Measurements from ENCODE around the gene R3HDM2. TPM values are rescaled to one million over a fixed set of nuclear protein-coding genes. Genes with fewer than 3 reads are reported as not detected.
A peak's percentile ranks its signal among the peaks of the same experiment; 100 is the strongest.

Gene R3HDM2
- total and polyA plus RNA-seq, 4 experiments from 2014 or later = 3.9 to 132 (median 71.5) TPM

DNA sequence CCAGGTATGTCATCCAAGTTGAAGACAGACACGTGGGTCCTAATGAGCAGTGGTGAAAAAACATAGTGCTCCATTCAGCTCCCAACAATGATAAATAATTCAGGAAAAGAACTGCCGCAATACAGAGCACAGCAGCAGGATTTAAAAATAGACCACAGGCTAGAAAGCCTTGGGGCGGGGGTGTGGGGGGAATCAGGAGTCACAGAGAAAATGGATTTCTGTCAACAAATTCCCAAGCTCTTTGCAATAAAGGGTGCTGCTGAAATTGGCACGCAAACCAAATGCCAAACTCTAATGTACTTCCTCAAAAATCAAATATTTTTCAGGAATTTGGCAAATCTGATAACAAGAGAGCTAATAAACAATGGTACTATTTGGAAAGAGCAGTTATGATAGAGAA, 58.6 kb downstream of the R3HDM2 start:
- Histone ChIP-seq H3K4me3 (ENCODE audit: low read length in 2 of 2) (no peak overlapping the region), H3K36me3 (ENCODE audit: insufficient read depth, low read length) (no peaks in the 10 kb centered on the region), H3K4me1 (ENCODE audit: insufficient read depth, low read length) (no peaks in the 10 kb centered on the region), H3K9me3 (ENCODE audit: control insufficient read depth in 1 of 2, low read length in 2 of 2) (no peaks in the 10 kb centered on the region), H3K27ac (ENCODE audit: low read depth, low read length) (no peak overlapping the region), H3K27me3 (ENCODE audit: insufficient read depth, low read length) (no peaks in the 10 kb centered on the region)
- Mint-ChIP-seq H3K9me3 (peaks cover 0 to 4% (median 2%) of the 10 kb centered on the region in 8 donors), H3K27me3 (no peaks in the 10 kb centered on the region), H3K4me1 (peaks cover 2 to 21% (median 4%) of the 10 kb centered on the region in 4 donors), H3K4me3 (no peak overlapping the region), H3K36me3 (peaks cover 24 to 34% of the 10 kb centered on the region in 2 donors), H3K27ac (no peak overlapping the region)
- ChIA-PET CTCF (ENCODE audit: partially characterized antibody) (no interaction called here), POLR2A (ENCODE audit: partially characterized antibody) (no interaction called here)
- intact Hi-C loops (cut with micrococcal nuclease) = no loop called here
- no peak for DNase-seq

GRCh38 chr12:57370696-57371095, 60.1 kb downstream of the R3HDM2 start:
- no peak overlapping the region for H3K27ac Mint-ChIP-seq
- intact Hi-C loops (cut with micrococcal nuclease) = no loop called here
- H3K4me1 ChIP-seq (ENCODE audit: insufficient read depth, low read length) = no peaks in the 10 kb centered on the region
- POLR2A ChIA-PET (ENCODE audit: partially characterized antibody) = no interaction called here
- H3K9me3 ChIP-seq (ENCODE audit: control insufficient read depth in 1 of 2, low read length in 2 of 2) = no peaks in the 10 kb centered on the region
- no peaks in the 10 kb centered on the region for H3K27me3 Mint-ChIP-seq
- CTCF ChIA-PET (ENCODE audit: partially characterized antibody) = interaction anchor here (0.7 kb wide), 1 partner anchor 137 kb away, joined by 4 read pairs; no protein-coding TSS in a partner anchor
- H3K27ac ChIP-seq (ENCODE audit: low read depth, low read length) = no peak overlapping the region
- H3K36me3 Mint-ChIP-seq = peaks cover 36 to 37% of the 10 kb centered on the region in 2 donors
- H3K4me1 Mint-ChIP-seq = peaks cover 0 to 16% (median 4%) of the 10 kb centered on the region in 4 donors
- no peak for DNase-seq
- H3K9me3 Mint-ChIP-seq = peaks cover 0 to 13% (median 5%) of the 10 kb centered on the region in 8 donors
- no peaks in the 10 kb centered on the region for H3K27me3 ChIP-seq (ENCODE audit: insufficient read depth, low read length)
- H3K4me3 ChIP-seq (ENCODE audit: low read length in 2 of 2) = no peak overlapping the region
- H3K4me3 Mint-ChIP-seq = no peak overlapping the region
- H3K36me3 ChIP-seq (ENCODE audit: insufficient read depth, low read length) = no peaks in the 10 kb centered on the region

DNA sequence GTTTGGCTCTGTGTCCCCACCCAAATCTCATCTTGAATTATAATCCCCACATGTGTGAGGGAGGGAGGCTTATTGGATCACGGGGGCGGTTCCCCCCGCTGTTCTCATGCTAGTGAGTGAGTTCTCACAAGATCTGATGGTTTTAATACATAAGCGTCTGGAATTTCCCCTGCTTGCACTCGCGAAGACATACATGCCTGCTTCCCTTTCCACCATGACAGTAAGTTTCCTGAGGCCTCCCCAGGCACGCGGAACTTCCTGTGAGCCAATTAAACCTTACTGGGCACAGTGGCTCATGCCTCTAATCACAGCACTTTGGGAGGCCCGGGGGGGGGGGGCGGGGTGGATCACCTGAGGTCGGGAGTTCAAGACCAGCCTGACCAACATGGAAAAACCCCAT, 60.8 kb downstream of the R3HDM2 start:
- ChIA-PET CTCF (ENCODE audit: partially characterized antibody) (no interaction called here), POLR2A (ENCODE audit: partially characterized antibody) (no interaction called here)
- Mint-ChIP-seq H3K4me3 (no peak overlapping the region), H3K9me3 (peaks cover 0 to 13% (median 5%) of the 10 kb centered on the region in 8 donors), H3K4me1 (peaks cover 0 to 16% (median 4%) of the 10 kb centered on the region in 4 donors), H3K36me3 (peaks cover 34 to 36% of the 10 kb centered on the region in 2 donors), H3K27ac (no peak overlapping the region), H3K27me3 (no peaks in the 10 kb centered on the region)
- Histone ChIP-seq H3K27me3 (ENCODE audit: insufficient read depth, low read length) (no peaks in the 10 kb centered on the region), H3K36me3 (ENCODE audit: insufficient read depth, low read length) (no peaks in the 10 kb centered on the region), H3K9me3 (ENCODE audit: control insufficient read depth in 1 of 2, low read length in 2 of 2) (no peaks in the 10 kb centered on the region), H3K27ac (ENCODE audit: low read depth, low read length) (no peak overlapping the region), H3K4me1 (ENCODE audit: insufficient read depth, low read length) (no peaks in the 10 kb centered on the region), H3K4me3 (ENCODE audit: low read length in 2 of 2) (no peak overlapping the region)
- intact Hi-C loops (cut with micrococcal nuclease) = no loop called here
- DNase-seq = no peak

DNA sequence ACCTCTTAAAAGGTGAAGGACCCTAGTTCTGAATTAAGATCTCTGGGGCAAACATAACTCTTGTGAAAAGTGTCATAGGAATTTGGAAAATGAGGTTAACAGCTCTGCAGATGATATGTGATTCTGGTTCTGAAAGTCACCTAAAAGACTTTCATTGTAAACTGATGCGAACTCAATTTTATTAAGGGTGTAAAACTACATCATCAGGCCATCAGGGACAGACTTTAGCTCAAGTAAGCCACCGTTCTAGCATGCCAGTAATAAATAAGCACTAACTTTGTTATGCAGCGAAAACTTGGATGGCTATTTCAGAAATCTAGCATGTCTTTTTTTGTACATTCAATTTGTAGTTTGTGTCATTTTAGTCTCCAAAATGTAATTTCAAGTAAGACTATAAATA, 61.6 kb downstream of the R3HDM2 start:
- Mint-ChIP-seq H3K9me3 (peaks cover 0 to 13% (median 5%) of the 10 kb centered on the region in 8 donors), H3K4me3 (no peak overlapping the region), H3K36me3 (peaks cover 34 to 36% of the 10 kb centered on the region in 2 donors), H3K4me1 (peaks cover 0 to 16% (median 4%) of the 10 kb centered on the region in 4 donors), H3K27ac (no peak overlapping the region), H3K27me3 (no peaks in the 10 kb centered on the region)
- Histone ChIP-seq H3K9me3 (ENCODE audit: control insufficient read depth in 1 of 2, low read length in 2 of 2) (no peaks in the 10 kb centered on the region), H3K27me3 (ENCODE audit: insufficient read depth, low read length) (no peaks in the 10 kb centered on the region), H3K4me3 (ENCODE audit: low read length in 2 of 2) (no peak overlapping the region), H3K36me3 (ENCODE audit: insufficient read depth, low read length) (no peaks in the 10 kb centered on the region), H3K27ac (ENCODE audit: low read depth, low read length) (no peak overlapping the region), H3K4me1 (ENCODE audit: insufficient read depth, low read length) (no peaks in the 10 kb centered on the region)
- DNase-seq = no peak
- CTCF ChIA-PET (ENCODE audit: partially characterized antibody) = no interaction called here
- intact Hi-C loops (cut with micrococcal nuclease) = no loop called here
- POLR2A ChIA-PET (ENCODE audit: partially characterized antibody) = no interaction called here

GRCh38 chr12:57368349-57369095, 62.3 kb downstream of the R3HDM2 start:
- no peaks in the 10 kb centered on the region for H3K27me3 Mint-ChIP-seq
- ChIA-PET CTCF (ENCODE audit: partially characterized antibody) (no interaction called here), POLR2A (ENCODE audit: partially characterized antibody) (no interaction called here)
- H3K36me3 ChIP-seq (ENCODE audit: insufficient read depth, low read length) = no peaks in the 10 kb centered on the region
- no peaks in the 10 kb centered on the region for H3K9me3 ChIP-seq (ENCODE audit: control insufficient read depth in 1 of 2, low read length in 2 of 2)
- no peak overlapping the region for H3K27ac Mint-ChIP-seq
- no peaks in the 10 kb centered on the region for H3K4me1 ChIP-seq (ENCODE audit: insufficient read depth, low read length)
- peaks cover 34 to 36% of the 10 kb centered on the region in 2 donors for H3K36me3 Mint-ChIP-seq
- no peak overlapping the region for H3K4me3 Mint-ChIP-seq
- H3K9me3 Mint-ChIP-seq = peaks cover 0 to 13% (median 5%) of the 10 kb centered on the region in 8 donors
- DNase-seq = no peak
- no peaks in the 10 kb centered on the region for H3K27me3 ChIP-seq (ENCODE audit: insufficient read depth, low read length)
- no peak overlapping the region for H3K4me3 ChIP-seq (ENCODE audit: low read length in 2 of 2)
- no peak overlapping the region for H3K27ac ChIP-seq (ENCODE audit: low read depth, low read length)
- H3K4me1 Mint-ChIP-seq = peaks cover 0 to 16% (median 4%) of the 10 kb centered on the region in 4 donors
- intact Hi-C loops (cut with micrococcal nuclease) = no loop called here

DNA sequence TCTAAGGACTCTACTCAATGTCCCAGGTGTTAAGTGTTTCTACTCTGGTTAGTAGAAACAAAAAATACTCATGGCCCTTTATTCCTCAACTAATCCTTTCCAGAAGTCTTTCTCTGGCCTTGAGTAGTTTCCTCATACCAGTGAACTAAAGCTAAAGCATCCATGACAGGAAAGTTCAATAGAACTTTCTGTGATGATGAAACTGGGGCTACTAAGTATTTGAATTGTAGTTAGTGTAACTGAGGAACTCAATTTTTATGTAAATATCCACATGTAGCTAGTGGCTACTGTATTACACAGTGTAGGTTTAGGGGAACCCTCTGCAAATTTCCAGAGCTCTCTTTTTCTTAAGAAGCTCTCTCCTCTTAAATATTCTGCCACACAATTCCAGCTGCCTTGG, 63.7 kb downstream of the R3HDM2 start:
- no peaks in the 10 kb centered on the region for H3K27me3 Mint-ChIP-seq
- peaks cover 36% of the 10 kb centered on the region in 2 donors for H3K36me3 Mint-ChIP-seq
- Histone ChIP-seq H3K36me3 (ENCODE audit: insufficient read depth, low read length) (no peaks in the 10 kb centered on the region), H3K4me1 (ENCODE audit: insufficient read depth, low read length) (no peaks in the 10 kb centered on the region), H3K27ac (ENCODE audit: low read depth, low read length) (no peak overlapping the region), H3K27me3 (ENCODE audit: insufficient read depth, low read length) (no peaks in the 10 kb centered on the region), H3K4me3 (ENCODE audit: low read length in 2 of 2) (no peak overlapping the region), H3K9me3 (ENCODE audit: control insufficient read depth in 1 of 2, low read length in 2 of 2) (no peaks in the 10 kb centered on the region)
- CTCF ChIA-PET (ENCODE audit: partially characterized antibody) = no interaction called here
- no peak overlapping the region for H3K27ac Mint-ChIP-seq
- peaks cover 0 to 11% (median 4%) of the 10 kb centered on the region in 4 donors for H3K4me1 Mint-ChIP-seq
- intact Hi-C loops (cut with micrococcal nuclease) = no loop called here
- peaks cover 0 to 13% (median 5%) of the 10 kb centered on the region in 8 donors for H3K9me3 Mint-ChIP-seq
- H3K4me3 Mint-ChIP-seq = no peak overlapping the region
- POLR2A ChIA-PET (ENCODE audit: partially characterized antibody) = no interaction called here
- no peak for DNase-seq

- peaks cover 0 to 11% (median 7%) of the 10 kb centered on the region in 4 donors for H3K4me1 Mint-ChIP-seq
- Histone ChIP-seq H3K4me1 (ENCODE audit: insufficient read depth, low read length) (no peaks in the 10 kb centered on the region), H3K27me3 (ENCODE audit: insufficient read depth, low read length) (no peaks in the 10 kb centered on the region), H3K9me3 (ENCODE audit: control insufficient read depth in 1 of 2, low read length in 2 of 2) (no peaks in the 10 kb centered on the region), H3K36me3 (ENCODE audit: insufficient read depth, low read length) (no peaks in the 10 kb centered on the region), H3K27ac (ENCODE audit: low read depth, low read length) (no peak overlapping the region), H3K4me3 (ENCODE audit: low read length in 2 of 2) (no peak overlapping the region)
- H3K4me3 Mint-ChIP-seq = no peak overlapping the region
- no peaks in the 10 kb centered on the region for H3K27me3 Mint-ChIP-seq
- ChIA-PET POLR2A (ENCODE audit: partially characterized antibody) (no interaction called here), CTCF (ENCODE audit: partially characterized antibody) (no interaction called here)
- H3K9me3 Mint-ChIP-seq = peaks cover 0 to 13% (median 5%) of the 10 kb centered on the region in 8 donors
- intact Hi-C loops (cut with micrococcal nuclease) = no loop called here
- peaks cover 30 to 32% of the 10 kb centered on the region in 2 donors for H3K36me3 Mint-ChIP-seq
- no peak for DNase-seq
- H3K27ac Mint-ChIP-seq = peak overlapping the region in 1 of 7 donors; percentile 43
Observed at GRCh38 chr12:57366315-57366714, 64.5 kb downstream of the R3HDM2 start.
